ENCODE results near the gene SEMA3C.

The SEMA3C gene

DNA sequence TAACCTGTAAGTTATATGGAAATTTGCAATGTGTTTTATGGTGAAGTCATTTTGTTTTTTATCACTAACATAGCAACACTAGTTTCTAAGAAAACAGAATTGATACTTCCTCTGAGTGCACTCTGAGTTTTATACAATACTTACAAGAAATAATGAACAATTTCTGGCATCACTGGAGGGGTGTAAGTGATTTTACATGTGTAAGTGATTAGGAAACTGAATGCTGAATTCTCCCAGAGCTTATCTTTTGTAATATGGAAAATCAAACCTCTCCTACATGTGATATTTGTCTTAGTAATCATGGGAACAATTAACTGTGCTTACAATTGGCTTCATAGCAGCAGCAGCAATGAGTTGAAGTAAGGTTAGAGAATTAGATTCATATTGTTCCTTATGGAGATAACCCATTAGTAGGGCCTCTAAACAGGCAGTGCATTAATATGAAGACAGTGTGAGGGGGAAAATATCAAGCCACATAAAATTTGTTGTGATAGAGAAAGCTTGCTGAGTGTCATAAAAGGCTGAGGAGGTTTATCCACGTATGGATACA is 37.4 kb downstream of the SEMA3C start:
- TF ChIP-seq, protein P1, sequence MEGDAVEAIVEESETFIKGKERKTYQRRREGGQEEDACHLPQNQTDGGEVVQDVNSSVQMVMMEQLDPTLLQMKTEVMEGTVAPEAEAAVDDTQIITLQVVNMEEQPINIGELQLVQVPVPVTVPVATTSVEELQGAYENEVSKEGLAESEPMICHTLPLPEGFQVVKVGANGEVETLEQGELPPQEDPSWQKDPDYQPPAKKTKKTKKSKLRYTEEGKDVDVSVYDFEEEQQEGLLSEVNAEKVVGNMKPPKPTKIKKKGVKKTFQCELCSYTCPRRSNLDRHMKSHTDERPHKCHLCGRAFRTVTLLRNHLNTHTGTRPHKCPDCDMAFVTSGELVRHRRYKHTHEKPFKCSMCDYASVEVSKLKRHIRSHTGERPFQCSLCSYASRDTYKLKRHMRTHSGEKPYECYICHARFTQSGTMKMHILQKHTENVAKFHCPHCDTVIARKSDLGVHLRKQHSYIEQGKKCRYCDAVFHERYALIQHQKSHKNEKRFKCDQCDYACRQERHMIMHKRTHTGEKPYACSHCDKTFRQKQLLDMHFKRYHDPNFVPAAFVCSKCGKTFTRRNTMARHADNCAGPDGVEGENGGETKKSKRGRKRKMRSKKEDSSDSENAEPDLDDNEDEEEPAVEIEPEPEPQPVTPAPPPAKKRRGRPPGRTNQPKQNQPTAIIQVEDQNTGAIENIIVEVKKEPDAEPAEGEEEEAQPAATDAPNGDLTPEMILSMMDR (IDR thresholded peaks at IDR 0.05; ENCODE audit: insufficient read depth, low read length): no peak
- no peak for TF ChIP-seq POLR2AphosphoS5 (IDR thresholded peaks at IDR 0.05; ENCODE audit: low read depth)
- TF ChIP-seq, protein P2, sequence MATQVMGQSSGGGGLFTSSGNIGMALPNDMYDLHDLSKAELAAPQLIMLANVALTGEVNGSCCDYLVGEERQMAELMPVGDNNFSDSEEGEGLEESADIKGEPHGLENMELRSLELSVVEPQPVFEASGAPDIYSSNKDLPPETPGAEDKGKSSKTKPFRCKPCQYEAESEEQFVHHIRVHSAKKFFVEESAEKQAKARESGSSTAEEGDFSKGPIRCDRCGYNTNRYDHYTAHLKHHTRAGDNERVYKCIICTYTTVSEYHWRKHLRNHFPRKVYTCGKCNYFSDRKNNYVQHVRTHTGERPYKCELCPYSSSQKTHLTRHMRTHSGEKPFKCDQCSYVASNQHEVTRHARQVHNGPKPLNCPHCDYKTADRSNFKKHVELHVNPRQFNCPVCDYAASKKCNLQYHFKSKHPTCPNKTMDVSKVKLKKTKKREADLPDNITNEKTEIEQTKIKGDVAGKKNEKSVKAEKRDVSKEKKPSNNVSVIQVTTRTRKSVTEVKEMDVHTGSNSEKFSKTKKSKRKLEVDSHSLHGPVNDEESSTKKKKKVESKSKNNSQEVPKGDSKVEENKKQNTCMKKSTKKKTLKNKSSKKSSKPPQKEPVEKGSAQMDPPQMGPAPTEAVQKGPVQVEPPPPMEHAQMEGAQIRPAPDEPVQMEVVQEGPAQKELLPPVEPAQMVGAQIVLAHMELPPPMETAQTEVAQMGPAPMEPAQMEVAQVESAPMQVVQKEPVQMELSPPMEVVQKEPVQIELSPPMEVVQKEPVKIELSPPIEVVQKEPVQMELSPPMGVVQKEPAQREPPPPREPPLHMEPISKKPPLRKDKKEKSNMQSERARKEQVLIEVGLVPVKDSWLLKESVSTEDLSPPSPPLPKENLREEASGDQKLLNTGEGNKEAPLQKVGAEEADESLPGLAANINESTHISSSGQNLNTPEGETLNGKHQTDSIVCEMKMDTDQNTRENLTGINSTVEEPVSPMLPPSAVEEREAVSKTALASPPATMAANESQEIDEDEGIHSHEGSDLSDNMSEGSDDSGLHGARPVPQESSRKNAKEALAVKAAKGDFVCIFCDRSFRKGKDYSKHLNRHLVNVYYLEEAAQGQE (IDR thresholded peaks at IDR 0.05; ENCODE audit: insufficient replicate concordance, low read depth): no peak
- TF ChIP-seq SPI1 (IDR thresholded peaks at IDR 0.05; ENCODE audit: borderline replicate concordance, low read depth): no peak
- no peak for TF ChIP-seq GABPA (IDR thresholded peaks at IDR 0.05; ENCODE audit: low read depth)
- H3K27me3 ChIP-seq (ENCODE audit: insufficient read depth, poor library complexity, severe bottlenecking): no peaks in the 10 kb centered on the region
- H3K4me3 ChIP-seq (replicated peaks; ENCODE audit: insufficient read depth, low read length): no peak overlapping the region
- no peak for DNase-seq (ENCODE audit: low read depth in 1 of 2, low spot score in 1 of 2)
- H3K27ac ChIP-seq (replicated peaks): no peak overlapping the region

DNA sequence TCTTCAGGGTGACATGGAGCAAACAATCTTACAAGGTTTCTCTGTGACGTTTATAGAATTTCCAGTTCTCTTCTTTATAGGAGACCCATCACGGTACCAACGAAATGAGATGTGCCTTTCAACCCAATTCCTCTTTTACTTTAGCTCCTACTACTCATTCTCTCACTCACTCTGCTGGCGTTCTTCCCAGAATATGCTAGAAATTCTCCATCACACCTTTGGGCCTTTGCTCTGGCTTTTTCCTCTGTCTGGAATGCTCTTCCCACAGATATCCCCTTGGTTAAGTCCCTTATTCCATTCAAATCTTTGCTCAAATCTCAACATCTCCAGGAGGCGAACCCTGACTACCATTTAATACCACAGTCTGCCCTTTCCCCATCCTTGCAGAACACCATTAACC is 39.0 kb downstream of the SEMA3C start:
- TF ChIP-seq SPI1 (IDR thresholded peaks at IDR 0.05; ENCODE audit: borderline replicate concordance, low read depth) (no peak), GABPA (IDR thresholded peaks at IDR 0.05; ENCODE audit: low read depth) (no peak), POLR2AphosphoS5 (IDR thresholded peaks at IDR 0.05; ENCODE audit: low read depth) (no peak)
- TF ChIP-seq, protein P1 (IDR thresholded peaks at IDR 0.05; ENCODE audit: insufficient read depth, low read length): no peak
- TF ChIP-seq, protein P2 (IDR thresholded peaks at IDR 0.05; ENCODE audit: insufficient replicate concordance, low read depth): no peak
- no peak for DNase-seq (ENCODE audit: low read depth in 1 of 2, low spot score in 1 of 2)
- no peak overlapping the region for H3K4me3 ChIP-seq (replicated peaks; ENCODE audit: insufficient read depth, low read length)
- no peak overlapping the region for H3K27ac ChIP-seq (replicated peaks)
- H3K27me3 ChIP-seq (ENCODE audit: insufficient read depth, poor library complexity, severe bottlenecking): no peaks in the 10 kb centered on the region

DNA sequence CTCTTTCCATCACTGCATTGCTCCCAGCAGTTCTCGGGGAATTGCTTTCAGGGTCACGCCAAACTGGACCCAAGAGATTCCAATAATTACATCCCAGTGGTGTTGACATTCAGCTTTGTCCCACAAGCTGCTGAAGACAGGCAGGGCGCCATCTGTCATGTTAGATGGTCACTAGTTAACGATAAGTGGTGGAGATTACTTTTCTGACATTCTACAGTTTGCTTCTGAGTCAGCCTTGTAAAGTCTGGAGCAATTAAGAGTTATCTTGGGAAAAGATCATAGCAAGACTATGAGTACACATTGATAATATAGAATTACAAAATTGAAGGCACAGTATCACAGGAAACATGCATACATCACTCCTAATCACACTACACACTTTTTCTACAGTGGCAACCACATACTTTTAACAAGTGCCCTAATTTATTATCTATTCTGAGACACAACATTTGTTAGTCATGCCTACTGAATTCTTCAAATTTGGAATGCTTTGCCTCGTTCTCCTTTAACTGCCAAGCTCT is 41.9 kb downstream of the SEMA3C start:
- no peak overlapping the region for H3K27ac ChIP-seq (replicated peaks)

More for the DNA sequence above, 41.9 kb downstream of the SEMA3C start:
- no peak for DNase-seq (ENCODE audit: low read depth in 1 of 2, low spot score in 1 of 2)
- Histone ChIP-seq H3K4me3 (replicated peaks; ENCODE audit: insufficient read depth, low read length) (no peak overlapping the region), H3K27me3 (ENCODE audit: insufficient read depth, poor library complexity, severe bottlenecking) (no peaks in the 10 kb centered on the region)
- TF ChIP-seq, protein P1 (IDR thresholded peaks at IDR 0.05; ENCODE audit: insufficient read depth, low read length): no peak
- TF ChIP-seq GABPA (IDR thresholded peaks at IDR 0.05; ENCODE audit: low read depth): no peak
- TF ChIP-seq, protein P2 (IDR thresholded peaks at IDR 0.05; ENCODE audit: insufficient replicate concordance, low read depth): no peak
- TF ChIP-seq SPI1 (IDR thresholded peaks at IDR 0.05; ENCODE audit: borderline replicate concordance, low read depth): no peak
- no peak for TF ChIP-seq POLR2AphosphoS5 (IDR thresholded peaks at IDR 0.05; ENCODE audit: low read depth)
